ENCODE measurements around the gene RPP40. TPM values are rescaled to one million over a fixed set of nuclear protein-coding genes. Genes with fewer than 3 reads are reported as not detected.
"Not testable (repeated sequence)": the region's sequence is repeated elsewhere in the genome, so short reads cannot be mapped to it uniquely, and the experiment has no call there.

RPP40 gene
- polyA plus RNA-seq, 4 donors = 2.2 to 10.6 (median 6.4) TPM

- H3K4me3 ChIP-seq (ENCODE audit: low read depth in 1 of 3, low read length in 3 of 3) = no peak overlapping the region
- FAIRE-seq = no peak
Observed at GRCh38 chr6:5007531-5007930, 3.7 kb upstream of the RPP40 start.

GRCh38 chr6:5006222-5006621 is 2.4 kb upstream of the RPP40 start:
- FAIRE-seq = no peak
- H3K27me3 ChIP-seq (ENCODE audit: control insufficient read depth in 3 of 3, insufficient read depth in 3 of 3, low read length in 3 of 3) = no peaks in the 10 kb centered on the region
- no peak overlapping the region for H3K4me3 ChIP-seq (ENCODE audit: low read depth in 1 of 3, low read length in 3 of 3)
- H3K36me3 ChIP-seq (ENCODE audit: control insufficient read depth in 3 of 3, insufficient read depth in 2 of 3, low read depth in 1 of 3, low read length in 3 of 3) = peaks cover 0 to under 1% (median 0%) of the 10 kb centered on the region in 3 donors
- no peak for DNase-seq
- WGBS, 3 donors = 93 to 96% (median 94%) methylated on average over 6 of the region's 6 CpGs
- H3K9me3 ChIP-seq (ENCODE audit: control insufficient read depth in 2 of 2, insufficient read depth in 1 of 2, low read depth in 1 of 2, low read length in 1 of 2) = no peaks in the 10 kb centered on the region
- peaks cover 0 to 6% (median 0%) of the 10 kb centered on the region in 3 donors for H3K4me1 ChIP-seq (ENCODE audit: control insufficient read depth in 3 of 3, insufficient read depth in 2 of 3, low read depth in 1 of 3, low read length in 2 of 3)
- no peak overlapping the region for H3K27ac ChIP-seq (ENCODE audit: low read depth in 1 of 3, low read length in 2 of 3)

More at GRCh38 chr6:5007531-5007930, 3.7 kb upstream of the RPP40 start:
- WGBS, 3 donors = 91% methylated on average over 3 of the region's 3 CpGs
- Histone ChIP-seq H3K4me1 (ENCODE audit: control insufficient read depth in 3 of 3, insufficient read depth in 2 of 3, low read depth in 1 of 3, low read length in 2 of 3) (peaks cover 0 to 6% (median 0%) of the 10 kb centered on the region in 3 donors), H3K9me3 (ENCODE audit: control insufficient read depth in 2 of 2, insufficient read depth in 1 of 2, low read depth in 1 of 2, low read length in 1 of 2) (no peaks in the 10 kb centered on the region), H3K36me3 (ENCODE audit: control insufficient read depth in 3 of 3, insufficient read depth in 2 of 3, low read depth in 1 of 3, low read length in 3 of 3) (no peaks in the 10 kb centered on the region), H3K27ac (ENCODE audit: low read depth in 1 of 3, low read length in 2 of 3) (no peak overlapping the region), H3K27me3 (ENCODE audit: control insufficient read depth in 3 of 3, insufficient read depth in 3 of 3, low read length in 3 of 3) (no peaks in the 10 kb centered on the region)
- DNase-seq = no peak

- not testable (repeated sequence) for H3K4me3 ChIP-seq (ENCODE audit: low read depth in 1 of 3, low read length in 3 of 3); DNase-seq; H3K27ac ChIP-seq (ENCODE audit: low read depth in 1 of 3, low read length in 2 of 3); H3K4me1 ChIP-seq (ENCODE audit: control insufficient read depth in 3 of 3, insufficient read depth in 2 of 3, low read depth in 1 of 3, low read length in 2 of 3); H3K9me3 ChIP-seq (ENCODE audit: control insufficient read depth in 2 of 2, insufficient read depth in 1 of 2, low read depth in 1 of 2, low read length in 1 of 2); H3K36me3 ChIP-seq (ENCODE audit: control insufficient read depth in 3 of 3, insufficient read depth in 2 of 3, low read depth in 1 of 3, low read length in 3 of 3); FAIRE-seq; H3K27me3 ChIP-seq (ENCODE audit: control insufficient read depth in 3 of 3, insufficient read depth in 3 of 3, low read length in 3 of 3)
- 98 to 99% (median 98%) methylated on average over 5 of the region's 5 CpGs for WGBS, 3 donors
Observed at GRCh38 chr6:5005038-5005433, 1.2 kb upstream of the RPP40 start.

GRCh38 chr6:5004373-5005037 is 668 bp upstream of the RPP40 start:
- no peaks in the 10 kb centered on the region for H3K27me3 ChIP-seq (ENCODE audit: control insufficient read depth in 3 of 3, insufficient read depth in 3 of 3, low read length in 3 of 3)
- peak overlapping the region; percentile 71 to 91 (median 76) for H3K27ac ChIP-seq (ENCODE audit: low read depth in 1 of 3, low read length in 2 of 3)
- peak overlapping the region; percentile 50 to 78 (median 77) for H3K4me3 ChIP-seq (ENCODE audit: low read depth in 1 of 3, low read length in 3 of 3)
- DNase-seq (no peak), FAIRE-seq (no peak)
- WGBS, 3 donors = 53 to 59% (median 55%) methylated on average over 12 of the region's 12 CpGs
- no peaks in the 10 kb centered on the region for H3K9me3 ChIP-seq (ENCODE audit: control insufficient read depth in 2 of 2, insufficient read depth in 1 of 2, low read depth in 1 of 2, low read length in 1 of 2)
- H3K36me3 ChIP-seq (ENCODE audit: control insufficient read depth in 3 of 3, insufficient read depth in 2 of 3, low read depth in 1 of 3, low read length in 3 of 3) = peaks cover 0 to 5% (median 0%) of the 10 kb centered on the region in 3 donors
- H3K4me1 ChIP-seq (ENCODE audit: control insufficient read depth in 3 of 3, insufficient read depth in 2 of 3, low read depth in 1 of 3, low read length in 2 of 3) = peaks cover 0 to 6% (median 0%) of the 10 kb centered on the region in 3 donors

- H3K27me3 ChIP-seq (ENCODE audit: control insufficient read depth in 3 of 3, insufficient read depth in 3 of 3, low read length in 3 of 3) = no peaks in the 10 kb centered on the region
- H3K36me3 ChIP-seq (ENCODE audit: control insufficient read depth in 3 of 3, insufficient read depth in 2 of 3, low read depth in 1 of 3, low read length in 3 of 3) = peaks cover 0 to 21% (median 0%) of the 10 kb centered on the region in 3 donors
- H3K27ac ChIP-seq (ENCODE audit: low read depth in 1 of 3, low read length in 2 of 3) = no peak overlapping the region
- 45 to 84% (median 52%) methylated on average over 2 of the region's 2 CpGs for WGBS, 3 donors
- H3K9me3 ChIP-seq (ENCODE audit: control insufficient read depth in 2 of 2, insufficient read depth in 1 of 2, low read depth in 1 of 2, low read length in 1 of 2) = no peaks in the 10 kb centered on the region
- DNase-seq = no peak
- H3K4me3 ChIP-seq (ENCODE audit: low read depth in 1 of 3, low read length in 3 of 3) = no peak overlapping the region
- FAIRE-seq = no peak
- peaks cover 0 to 4% (median 0%) of the 10 kb centered on the region in 3 donors for H3K4me1 ChIP-seq (ENCODE audit: control insufficient read depth in 3 of 3, insufficient read depth in 2 of 3, low read depth in 1 of 3, low read length in 2 of 3)
Observed at GRCh38 chr6:4999586-4999985, 4.3 kb downstream of the RPP40 start.

- Histone ChIP-seq H3K9me3 (ENCODE audit: control insufficient read depth in 2 of 2, insufficient read depth in 1 of 2, low read depth in 1 of 2, low read length in 1 of 2) (no peaks in the 10 kb centered on the region), H3K27me3 (ENCODE audit: control insufficient read depth in 3 of 3, insufficient read depth in 3 of 3, low read length in 3 of 3) (no peaks in the 10 kb centered on the region), H3K4me3 (ENCODE audit: low read depth in 1 of 3, low read length in 3 of 3) (no peak overlapping the region), H3K36me3 (ENCODE audit: control insufficient read depth in 3 of 3, insufficient read depth in 2 of 3, low read depth in 1 of 3, low read length in 3 of 3) (peaks cover 0 to 21% (median 0%) of the 10 kb centered on the region in 3 donors), H3K27ac (ENCODE audit: low read depth in 1 of 3, low read length in 2 of 3) (no peak overlapping the region), H3K4me1 (ENCODE audit: control insufficient read depth in 3 of 3, insufficient read depth in 2 of 3, low read depth in 1 of 3, low read length in 2 of 3) (no peaks in the 10 kb centered on the region)
- 74 to 91% (median 77%) methylated on average over 6 of the region's 6 CpGs for WGBS, 3 donors
- no peak for DNase-seq
- no peak for FAIRE-seq
Observed at GRCh38 chr6:4997862-4998261, 6.0 kb downstream of the RPP40 start.

GRCh38 chr6:4994741-4995140 is 9.1 kb downstream of the RPP40 start:
- no peak for DNase-seq
- H3K4me1 ChIP-seq (ENCODE audit: control insufficient read depth in 3 of 3, insufficient read depth in 2 of 3, low read depth in 1 of 3, low read length in 2 of 3) = no peaks in the 10 kb centered on the region
- no peak overlapping the region for H3K27ac ChIP-seq (ENCODE audit: low read depth in 1 of 3, low read length in 2 of 3)
- 91 to 95% (median 92%) methylated on average over 3 of the region's 3 CpGs for WGBS, 3 donors
- no peak for FAIRE-seq
- H3K4me3 ChIP-seq (ENCODE audit: low read depth in 1 of 3, low read length in 3 of 3) = no peak overlapping the region
- no peaks in the 10 kb centered on the region for H3K27me3 ChIP-seq (ENCODE audit: control insufficient read depth in 3 of 3, insufficient read depth in 3 of 3, low read length in 3 of 3)
- no peaks in the 10 kb centered on the region for H3K9me3 ChIP-seq (ENCODE audit: control insufficient read depth in 2 of 2, insufficient read depth in 1 of 2, low read depth in 1 of 2, low read length in 1 of 2)
- peaks cover 0 to 18% (median 0%) of the 10 kb centered on the region in 3 donors for H3K36me3 ChIP-seq (ENCODE audit: control insufficient read depth in 3 of 3, insufficient read depth in 2 of 3, low read depth in 1 of 3, low read length in 3 of 3)

- Histone ChIP-seq H3K27ac (ENCODE audit: low read depth in 1 of 3, low read length in 2 of 3) (no peak overlapping the region), H3K36me3 (ENCODE audit: control insufficient read depth in 3 of 3, insufficient read depth in 2 of 3, low read depth in 1 of 3, low read length in 3 of 3) (peaks cover 0 to 3% (median 0%) of the 10 kb centered on the region in 3 donors), H3K9me3 (ENCODE audit: control insufficient read depth in 2 of 2, insufficient read depth in 1 of 2, low read depth in 1 of 2, low read length in 1 of 2) (no peaks in the 10 kb centered on the region), H3K27me3 (ENCODE audit: control insufficient read depth in 3 of 3, insufficient read depth in 3 of 3, low read length in 3 of 3) (no peaks in the 10 kb centered on the region), H3K4me3 (ENCODE audit: low read depth in 1 of 3, low read length in 3 of 3) (no peak overlapping the region), H3K4me1 (ENCODE audit: control insufficient read depth in 3 of 3, insufficient read depth in 2 of 3, low read depth in 1 of 3, low read length in 2 of 3) (no peaks in the 10 kb centered on the region)
- no peak for FAIRE-seq
- WGBS, 3 donors = 72 to 91% (median 79%) methylated on average over 4 of the region's 4 CpGs
- DNase-seq = no peak
Observed at GRCh38 chr6:4987432-4987831, 16.4 kb downstream of the RPP40 start.

GRCh38 chr6:4986999-4987398 is 16.8 kb downstream of the RPP40 start:
- 78 to 84% (median 82%) methylated on average over 3 of the region's 3 CpGs for WGBS, 3 donors
- no peaks in the 10 kb centered on the region for H3K27me3 ChIP-seq (ENCODE audit: control insufficient read depth in 3 of 3, insufficient read depth in 3 of 3, low read length in 3 of 3)

More at GRCh38 chr6:4986999-4987398, 16.8 kb downstream of the RPP40 start:
- Histone ChIP-seq H3K4me3 (ENCODE audit: low read depth in 1 of 3, low read length in 3 of 3) (no peak overlapping the region), H3K9me3 (ENCODE audit: control insufficient read depth in 2 of 2, insufficient read depth in 1 of 2, low read depth in 1 of 2, low read length in 1 of 2) (no peaks in the 10 kb centered on the region), H3K27ac (ENCODE audit: low read depth in 1 of 3, low read length in 2 of 3) (no peak overlapping the region), H3K4me1 (ENCODE audit: control insufficient read depth in 3 of 3, insufficient read depth in 2 of 3, low read depth in 1 of 3, low read length in 2 of 3) (no peaks in the 10 kb centered on the region), H3K36me3 (ENCODE audit: control insufficient read depth in 3 of 3, insufficient read depth in 2 of 3, low read depth in 1 of 3, low read length in 3 of 3) (peaks cover 0 to 3% (median 0%) of the 10 kb centered on the region in 3 donors)
- FAIRE-seq = no peak
- DNase-seq = no peak
